Stimulated activated CD8-positive, alpha-beta memory T cell treated with anti-CD3 and anti-CD28 coated beads, Interleukin-12 subunit alpha, Interleukin-12 subunit beta, amount 100 ng/mL, for 24 hours (primary cell): ENCODE results near the gene SCRT2.

Source experiments
- DNase-seq: peaks from one replicate; pipeline ENCODE4 v3.0.0-alpha.2; 2020; ENCODE audit errors: extremely low read depth

SCRT2 gene

DNA sequence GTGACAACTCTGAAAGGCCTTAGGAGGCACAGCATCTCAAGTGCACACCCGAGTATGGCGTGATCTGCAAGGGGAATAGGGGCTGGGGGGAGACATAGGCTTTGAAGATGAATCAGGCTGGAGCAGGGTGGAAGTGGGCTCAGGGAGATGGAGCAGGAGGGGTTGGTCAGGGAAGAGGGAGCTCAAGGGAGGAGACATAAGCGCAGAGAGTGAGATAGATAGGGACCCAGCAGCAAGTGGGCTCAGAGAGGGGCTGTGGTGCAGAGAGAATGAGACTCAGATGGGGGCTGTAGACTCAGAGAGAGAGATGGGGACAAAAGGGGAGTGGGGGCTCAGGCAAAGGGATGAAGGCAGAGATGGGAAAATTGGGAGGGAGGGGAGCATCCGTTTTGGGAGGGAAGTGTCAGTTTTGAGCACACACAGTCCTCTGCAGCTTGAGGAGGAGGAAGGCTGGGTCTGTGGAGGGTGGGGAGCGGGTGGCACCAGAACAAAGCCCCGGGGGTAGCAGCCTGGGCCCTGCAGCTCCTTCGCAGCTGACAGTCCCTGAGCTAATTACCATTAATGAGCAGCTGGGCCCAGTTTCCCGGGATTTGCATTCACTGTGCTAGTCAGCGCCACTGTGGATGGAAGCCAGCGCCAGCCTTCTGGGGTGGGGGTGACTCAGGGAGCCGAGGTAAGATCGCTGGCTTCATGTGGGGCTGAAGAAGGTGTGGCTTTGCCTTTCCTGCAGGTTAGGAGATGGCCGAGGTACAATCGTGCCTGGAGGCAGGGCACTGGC lies 41.3 kb downstream of the SCRT2 start:
- DNase-seq, result no peak

DNA sequence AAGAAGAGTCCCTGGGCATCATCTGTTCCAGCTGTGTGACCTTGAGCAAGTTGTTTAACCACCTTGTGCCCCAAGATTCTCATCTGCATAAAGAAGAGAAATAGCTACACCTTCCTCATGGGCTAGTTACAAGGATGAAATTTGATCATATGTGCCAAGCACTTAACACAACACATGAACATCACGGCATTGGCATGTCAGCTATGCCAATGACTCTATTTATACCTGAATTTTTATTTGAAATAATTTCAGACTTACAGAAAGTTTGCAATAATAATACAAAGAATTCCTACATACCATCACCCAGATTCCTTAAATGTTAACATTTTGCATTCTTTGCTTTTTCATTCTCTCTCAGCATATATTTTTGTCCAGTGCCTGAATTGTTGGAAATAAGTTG lies 44.5 kb downstream of the SCRT2 start:
- no peak for DNase-seq

- no peak for DNase-seq
These were observed 49.0 kb downstream of the SCRT2 start for GRCh38 chr20:626579-626978.

GRCh38 chr20:625360-625932 lies 50.2 kb downstream of the SCRT2 start:
- DNase-seq, result no peak

DNA sequence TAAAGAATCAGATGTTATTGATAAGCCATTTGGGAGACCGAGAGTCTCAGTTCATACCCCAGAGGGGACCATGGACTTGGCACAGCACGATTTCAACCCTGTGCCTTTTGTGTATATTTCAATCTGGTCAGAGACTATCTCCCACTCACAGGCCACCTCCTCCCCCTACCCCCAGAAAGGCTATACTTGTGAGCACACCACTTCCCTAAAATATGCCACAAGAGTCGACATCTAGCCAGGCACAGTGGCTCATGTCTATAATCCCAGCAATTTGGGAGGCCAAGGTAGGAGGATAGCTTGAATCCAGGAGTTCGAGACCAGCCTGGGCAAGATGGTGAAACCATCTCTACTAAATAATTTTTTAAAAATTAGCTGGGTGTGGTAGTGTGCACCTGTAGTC lies 51.9 kb downstream of the SCRT2 start:
- no peak for DNase-seq

DNA sequence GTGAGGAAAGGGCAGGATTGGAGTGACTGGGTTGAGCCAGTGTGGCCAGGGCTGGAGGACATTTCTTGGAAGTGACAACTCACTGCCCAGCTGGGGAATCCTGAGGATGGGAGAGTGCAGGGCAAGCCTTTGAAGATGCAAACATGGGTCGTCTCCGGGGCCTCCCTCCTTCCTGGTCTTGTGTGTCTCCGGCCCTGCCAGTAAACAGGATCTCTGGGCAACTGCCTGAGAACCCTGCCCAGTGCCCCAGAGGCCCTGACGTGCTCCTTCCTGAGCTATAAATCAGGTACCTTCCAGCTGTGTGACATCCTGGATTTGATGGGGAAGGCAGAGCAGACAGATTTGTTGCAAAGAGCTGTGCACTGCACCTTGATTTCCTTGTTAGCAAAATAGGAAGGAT lies 52.6 kb downstream of the SCRT2 start:
- DNase-seq, result no peak

DNA sequence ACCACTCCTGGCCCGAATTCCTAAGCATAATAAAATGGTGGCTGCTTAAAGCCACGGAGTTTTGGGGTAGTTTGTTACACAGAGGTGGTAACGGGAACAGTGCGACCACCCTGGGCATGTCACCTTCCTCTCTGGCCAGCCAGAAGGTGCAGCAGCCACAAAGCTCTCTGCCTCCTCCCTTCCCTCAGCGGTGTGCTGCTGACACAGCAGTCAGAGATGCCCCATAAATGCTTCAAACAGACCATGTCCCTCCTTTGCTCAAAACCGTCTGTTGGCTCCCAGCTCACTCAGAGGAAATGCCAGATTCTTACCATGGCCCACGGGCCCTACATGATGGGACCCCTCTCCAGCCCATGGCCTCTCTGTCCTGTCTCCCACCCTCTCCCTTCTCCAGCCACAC lies 53.4 kb downstream of the SCRT2 start:
- DNase-seq, result no peak

DNA sequence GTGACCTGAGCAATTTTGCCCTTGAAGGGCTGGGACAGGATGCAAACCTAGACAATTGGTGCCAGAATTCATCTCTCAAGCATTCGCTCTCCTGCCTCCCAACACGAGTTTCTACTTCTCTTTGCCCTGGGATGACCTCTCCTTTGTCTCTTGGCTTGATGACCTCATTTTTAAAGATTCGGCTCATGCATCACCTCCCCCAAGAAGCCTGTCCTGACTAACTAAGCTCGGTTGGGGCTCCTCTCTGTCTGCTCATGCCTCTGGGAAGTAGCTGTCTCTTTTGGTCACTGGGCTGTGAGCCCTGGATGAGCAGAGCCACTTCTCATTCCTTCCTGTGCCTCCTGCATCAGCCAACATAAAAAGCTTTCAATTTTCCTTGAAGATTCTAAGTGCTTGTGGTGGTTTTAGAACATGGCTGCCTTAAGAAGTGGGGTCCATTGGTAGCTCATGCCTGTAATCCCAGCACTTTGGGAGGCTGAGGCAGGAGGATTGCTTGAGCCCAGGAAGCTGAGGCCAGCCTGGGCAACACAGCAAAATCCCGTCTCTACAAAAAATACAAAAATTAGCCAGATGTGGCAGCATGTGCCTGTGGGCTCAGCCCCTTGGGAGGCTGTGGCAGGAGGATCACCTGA lies 54.4 kb downstream of the SCRT2 start:
- DNase-seq, result no peak

DNA sequence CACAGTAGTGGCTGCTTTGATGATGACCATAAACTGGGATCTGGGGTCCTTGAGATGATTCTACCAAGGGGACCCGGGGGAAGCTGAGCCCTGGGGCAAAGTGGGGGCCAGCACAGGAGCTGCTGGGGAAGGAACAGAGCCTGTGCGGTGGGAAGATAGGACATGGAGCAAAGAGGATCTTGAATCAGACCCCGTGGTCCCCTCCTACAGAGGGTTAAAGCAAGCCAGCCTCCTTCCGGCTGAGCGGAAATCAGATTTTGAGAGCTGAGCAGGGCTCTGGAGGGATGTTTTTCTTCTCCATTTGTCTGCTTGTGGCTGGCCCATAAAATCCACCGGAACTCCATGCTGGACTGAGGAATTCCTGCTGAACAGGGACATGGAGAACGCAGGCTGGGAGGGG lies 55.4 kb downstream of the SCRT2 start:
- DNase-seq, result no peak

DNA sequence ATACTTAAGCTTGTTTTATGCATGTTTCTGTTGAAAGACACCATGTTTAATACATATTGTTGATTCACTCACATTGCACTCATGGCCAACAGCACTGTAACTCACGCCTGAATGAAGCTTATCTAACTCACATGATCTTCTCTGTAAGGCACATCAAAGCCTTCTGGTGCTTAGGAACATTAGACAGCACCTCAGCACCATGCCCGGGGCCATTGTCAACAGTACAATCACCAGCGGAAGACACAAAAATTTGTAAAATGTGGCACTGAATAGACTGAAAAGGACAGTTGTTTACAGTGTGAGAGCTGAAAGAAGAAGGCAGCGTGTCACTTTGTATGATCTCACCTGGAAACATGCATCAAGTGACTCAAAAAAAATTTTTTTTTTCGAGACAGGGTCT lies 56.6 kb downstream of the SCRT2 start:
- no peak for DNase-seq

DNA sequence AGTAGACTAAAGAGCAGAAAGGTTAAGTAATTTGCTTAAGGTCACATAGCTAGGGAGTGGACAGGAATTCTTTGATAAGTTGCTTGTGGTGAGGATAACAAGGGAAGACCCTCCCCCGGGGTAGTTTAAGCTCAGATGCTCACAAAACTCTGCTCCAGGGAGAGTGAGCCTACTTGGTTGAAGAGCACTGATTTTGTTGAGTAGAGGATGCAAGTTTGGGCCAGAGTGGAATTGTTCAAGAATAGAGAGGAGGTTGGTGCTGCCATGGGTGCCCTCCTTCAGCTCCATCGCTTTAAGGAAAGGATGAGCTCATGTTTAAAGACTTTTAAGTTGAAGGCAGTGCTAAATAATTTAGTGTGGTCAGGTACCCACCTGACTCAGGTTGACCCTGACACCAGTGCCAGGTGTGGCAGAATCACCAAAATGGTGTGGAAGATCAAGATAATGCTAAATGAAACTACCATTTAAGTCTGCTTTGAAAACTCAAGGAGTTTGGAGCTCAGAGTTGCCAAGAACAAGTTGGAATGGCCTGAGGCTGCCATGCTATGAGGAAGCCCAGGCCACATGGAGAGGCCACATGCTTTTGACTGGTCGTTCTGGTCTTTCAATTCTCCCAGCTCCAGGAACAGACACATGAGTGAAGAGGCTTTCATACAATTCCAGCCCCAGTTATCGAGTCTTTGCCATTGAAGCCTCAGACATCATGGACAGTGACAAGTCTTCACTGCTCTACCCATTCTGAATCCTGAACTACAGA lies 57.5 kb downstream of the SCRT2 start:
- DNase-seq, result no peak

DNA sequence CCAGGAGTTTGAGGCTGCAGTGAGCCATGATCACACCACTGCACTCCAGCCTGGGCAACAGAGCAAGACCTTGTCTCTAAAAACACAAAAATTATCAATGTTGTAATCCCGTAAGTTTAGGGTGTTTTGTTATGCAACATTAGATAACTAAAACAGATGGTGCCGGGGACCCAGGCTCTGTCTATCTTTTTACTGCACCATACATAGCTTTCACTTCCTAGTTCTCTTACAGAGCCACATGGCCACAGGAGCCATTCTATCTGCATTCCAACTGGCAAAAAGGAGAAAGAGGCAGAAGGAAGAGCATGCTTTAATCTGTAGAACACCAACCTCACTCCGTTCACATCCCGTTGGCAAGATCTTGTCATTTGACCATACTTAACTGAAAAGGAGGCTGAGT lies 60.1 kb downstream of the SCRT2 start:
- no peak for DNase-seq

DNA sequence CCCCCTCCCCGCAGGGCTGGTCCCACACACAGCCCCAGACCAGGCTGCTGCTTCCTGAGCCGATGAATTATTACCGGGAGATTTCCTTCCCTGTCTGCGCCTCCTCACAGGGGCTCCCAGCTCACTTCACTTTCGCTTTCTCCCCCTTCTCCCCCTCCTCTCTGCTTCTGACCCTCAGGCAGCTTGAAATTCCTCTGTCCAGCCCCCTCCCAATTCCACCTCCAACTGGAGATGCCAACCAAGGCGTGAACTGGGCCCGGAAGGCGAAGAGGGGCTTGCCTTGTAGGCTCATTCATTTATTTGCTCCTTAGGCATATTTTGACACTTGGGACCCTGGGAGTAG lies 63.8 kb downstream of the SCRT2 start:
- DNase-seq, result no peak
